ENCODE data around the gene ROBO1.

ROBO1 gene

DNA sequence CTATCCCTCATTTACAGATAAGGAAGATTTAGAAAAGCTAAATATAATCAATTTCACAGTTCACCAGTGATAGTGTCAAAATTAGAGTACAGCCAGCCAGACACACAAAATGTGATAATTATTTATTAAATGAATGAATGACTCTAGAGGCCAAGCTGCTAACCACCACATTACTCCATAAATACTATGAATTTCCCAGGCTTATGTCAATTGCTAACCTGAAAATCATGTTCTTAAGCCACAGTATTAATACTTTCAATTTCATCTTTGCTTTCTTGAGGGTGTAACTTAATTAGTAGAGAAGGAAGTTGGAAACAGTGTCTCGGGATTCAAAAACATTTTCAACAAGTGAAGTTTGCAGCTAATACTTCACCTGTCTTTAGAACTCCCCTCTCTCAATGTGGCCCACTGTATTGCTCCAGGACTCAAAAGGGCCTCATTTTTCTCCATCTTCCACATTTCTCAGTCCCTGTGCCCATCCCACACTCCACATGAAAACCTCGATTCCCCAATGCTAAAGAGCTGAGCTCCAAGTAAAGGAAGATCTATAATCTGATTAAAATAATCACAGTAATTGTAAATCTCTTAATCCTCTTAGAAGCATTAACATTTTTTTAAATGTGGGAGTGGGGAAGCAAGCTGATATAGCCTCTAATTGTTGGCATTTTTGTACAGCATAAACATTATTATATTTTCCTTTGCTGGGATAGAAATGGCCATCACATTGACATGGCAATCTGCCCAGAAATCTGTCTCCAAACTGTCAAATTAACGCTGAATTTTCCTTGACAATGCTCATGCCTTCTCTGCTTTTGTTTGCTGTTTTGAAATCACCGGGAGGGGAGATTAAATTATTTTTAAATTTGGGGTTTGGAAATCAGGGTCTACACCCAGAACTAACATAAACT, 765.1 kb downstream of the ROBO1 start:
- DNase-seq: no peak

DNA sequence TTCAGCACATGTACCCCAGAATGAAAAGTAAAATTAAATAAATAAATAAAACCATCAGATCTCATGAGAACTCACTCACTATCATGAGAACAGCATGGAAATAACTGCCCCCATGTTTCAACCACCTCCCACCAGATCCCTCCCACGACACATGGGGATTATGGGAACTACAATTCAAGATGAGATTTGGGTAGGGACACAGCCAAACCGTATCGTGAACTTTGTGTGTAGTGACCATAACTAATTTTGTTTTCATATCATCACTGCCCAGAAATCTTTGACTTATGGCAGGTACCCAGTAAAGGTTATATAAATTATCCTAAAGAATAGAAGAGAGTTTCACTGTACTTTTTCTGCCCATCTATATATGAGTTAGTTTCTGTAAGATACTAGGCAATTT, 766.5 kb downstream of the ROBO1 start:
- no peak for DNase-seq

DNA sequence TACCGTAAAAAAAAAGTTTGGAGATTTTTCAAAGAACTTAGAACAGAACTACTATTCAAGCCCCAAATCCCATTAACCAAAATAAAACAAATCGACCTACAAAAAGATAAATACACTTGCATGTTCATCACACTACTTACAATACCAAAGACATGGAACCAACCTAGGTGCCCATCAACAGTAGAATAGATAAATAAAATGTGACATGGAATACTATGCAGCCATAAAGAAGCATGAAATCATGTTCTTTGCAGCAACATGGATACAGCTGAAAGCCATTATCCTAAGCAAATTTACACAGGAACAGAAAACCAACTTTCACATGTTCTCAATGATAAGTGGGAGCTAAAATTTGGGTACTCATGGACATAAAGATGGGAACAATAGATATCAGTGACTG, 768.7 kb downstream of the ROBO1 start:
- no peak for DNase-seq

DNA sequence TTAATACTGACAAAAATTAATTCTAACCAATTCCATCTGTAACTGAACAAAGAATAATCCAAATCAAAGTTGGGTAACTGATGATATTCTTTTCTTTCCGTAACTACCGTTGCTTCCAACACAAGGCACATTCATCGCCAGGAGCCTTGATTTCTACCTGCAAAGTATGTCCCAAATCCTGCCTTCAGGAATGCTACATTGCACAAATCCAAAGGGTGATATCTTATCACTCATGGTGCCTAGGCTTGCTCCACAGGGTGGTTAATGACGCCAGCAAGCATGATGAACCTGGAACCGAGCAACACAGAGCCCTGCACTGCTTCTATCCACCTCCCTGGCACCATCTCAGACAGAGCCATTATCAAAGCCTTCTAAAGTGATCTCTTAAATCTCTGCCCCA, 772.7 kb downstream of the ROBO1 start:
- DNase-seq: no peak

GRCh38 chr3:78994174-78995027, 773.4 kb downstream of the ROBO1 start:
- no peak for DNase-seq

- no peak for DNase-seq
Observed at GRCh38 chr3:78993375-78993774, 774.4 kb downstream of the ROBO1 start.

- DNase-seq: no peak
Observed at GRCh38 chr3:78992830-78993229, 775.0 kb downstream of the ROBO1 start.

DNA sequence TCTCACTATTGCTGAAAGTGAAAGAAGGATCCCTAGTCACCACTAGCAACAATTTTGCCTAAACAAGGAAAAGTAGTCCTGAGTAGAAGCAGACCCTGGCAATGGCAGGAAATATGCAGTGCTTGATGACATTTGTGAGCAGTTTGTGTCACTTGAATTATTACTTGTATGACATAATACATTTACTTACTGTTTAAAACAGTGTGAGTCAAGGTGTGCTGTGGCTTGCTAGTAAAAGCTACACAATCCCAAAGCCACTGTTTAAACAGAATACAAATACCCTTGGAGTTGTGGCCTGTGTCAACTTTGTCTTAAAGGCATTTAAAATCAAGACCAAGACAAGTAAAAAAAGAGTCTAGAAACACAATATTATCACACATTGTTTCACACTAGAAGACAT, 775.4 kb downstream of the ROBO1 start:
- no peak for DNase-seq

GRCh38 chr3:78991656-78992055, 776.1 kb downstream of the ROBO1 start:
- no peak for DNase-seq

GRCh38 chr3:78990156-78990555, 777.6 kb downstream of the ROBO1 start:
- DNase-seq: no peak

DNA sequence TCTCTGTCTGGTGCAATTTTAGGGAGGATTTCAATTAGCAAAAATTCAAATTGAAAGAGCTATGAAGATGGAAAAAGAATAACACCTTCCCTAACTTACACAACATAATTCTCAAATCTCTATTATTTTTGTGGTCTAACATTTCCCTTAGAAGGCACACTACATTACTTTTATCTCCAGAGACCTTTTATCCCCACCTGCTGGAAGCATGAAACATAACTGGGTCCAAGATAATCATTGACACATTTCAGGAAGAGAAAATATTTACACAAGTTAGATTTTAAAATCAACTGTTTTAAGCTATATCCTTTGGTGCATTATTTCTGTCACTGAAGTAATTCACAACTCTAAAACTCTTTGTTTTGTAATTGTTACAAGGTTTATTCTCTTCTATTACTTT, 779.5 kb downstream of the ROBO1 start:
- DNase-seq: no peak

DNA sequence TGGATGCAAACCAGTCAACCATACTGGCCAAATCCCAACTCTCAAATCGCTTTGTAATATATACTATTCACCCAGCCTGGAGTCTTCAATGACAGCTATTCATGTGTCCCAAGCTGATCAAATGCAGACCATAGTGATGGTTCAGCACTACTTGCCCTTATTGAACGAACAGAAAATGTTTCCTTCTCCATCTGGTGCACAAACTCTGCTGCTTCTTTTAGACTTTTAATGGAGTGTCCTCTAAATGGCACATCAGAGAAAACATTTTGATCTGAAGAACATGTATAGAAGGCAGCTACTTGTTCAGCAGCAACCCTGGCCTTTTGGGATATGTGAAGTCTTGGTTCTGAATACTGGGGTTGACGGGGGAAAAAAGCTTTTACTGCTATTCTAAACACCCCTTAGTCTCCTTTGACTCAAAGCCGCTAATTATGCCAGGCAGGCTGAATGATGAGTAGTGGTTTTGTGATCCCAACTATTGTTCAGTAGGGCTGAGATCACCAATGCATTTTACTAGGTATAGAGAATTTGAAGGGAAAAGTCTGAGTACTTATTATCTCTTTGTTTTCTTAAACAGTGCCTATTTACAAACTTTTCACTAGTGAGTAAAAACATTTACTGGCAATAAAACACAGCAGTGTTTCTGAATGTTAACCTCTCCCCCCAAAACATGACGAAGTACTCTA, 781.2 kb downstream of the ROBO1 start:
- no peak for DNase-seq

DNA sequence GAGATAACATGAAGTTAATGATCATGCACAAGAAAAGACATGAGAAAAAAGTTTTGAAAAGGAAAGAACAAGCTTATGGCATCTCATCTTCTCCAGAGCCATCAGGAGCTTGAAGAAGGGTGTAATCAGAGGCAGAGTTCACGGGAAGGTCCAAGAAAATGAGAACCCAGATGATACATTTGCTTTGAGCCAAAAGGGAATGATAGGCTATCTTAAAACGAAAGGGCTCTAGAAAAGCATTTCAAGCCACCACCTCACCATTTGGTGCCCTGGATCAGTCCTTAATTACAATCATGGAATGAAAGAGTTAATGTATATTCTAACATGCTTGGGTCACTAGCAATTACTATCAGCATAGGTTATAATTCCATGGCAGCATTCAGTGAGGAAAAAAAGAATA, 781.8 kb downstream of the ROBO1 start:
- DNase-seq: no peak

DNA sequence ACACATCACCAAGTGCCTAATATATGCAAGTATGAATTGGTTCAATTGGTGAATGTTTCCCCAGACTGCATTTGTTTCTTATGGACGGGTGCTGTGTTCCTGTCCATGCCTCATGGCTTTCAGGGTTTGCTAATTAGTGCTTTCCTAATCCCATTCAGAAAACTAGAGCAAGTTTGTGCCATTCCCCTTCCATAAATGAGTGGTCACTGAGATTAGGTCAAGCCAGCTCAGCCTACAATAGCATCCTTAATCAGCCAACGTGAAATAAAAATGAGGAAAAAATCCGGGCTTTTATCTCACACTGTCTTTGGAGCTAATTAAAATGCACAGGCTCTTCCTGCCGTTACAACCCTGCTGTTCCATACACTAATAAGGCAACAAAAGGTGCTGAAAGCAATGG, 788.8 kb downstream of the ROBO1 start:
- DNase-seq: no peak

GRCh38 chr3:78978037-78978436, 789.8 kb downstream of the ROBO1 start:
- no peak for DNase-seq

DNA sequence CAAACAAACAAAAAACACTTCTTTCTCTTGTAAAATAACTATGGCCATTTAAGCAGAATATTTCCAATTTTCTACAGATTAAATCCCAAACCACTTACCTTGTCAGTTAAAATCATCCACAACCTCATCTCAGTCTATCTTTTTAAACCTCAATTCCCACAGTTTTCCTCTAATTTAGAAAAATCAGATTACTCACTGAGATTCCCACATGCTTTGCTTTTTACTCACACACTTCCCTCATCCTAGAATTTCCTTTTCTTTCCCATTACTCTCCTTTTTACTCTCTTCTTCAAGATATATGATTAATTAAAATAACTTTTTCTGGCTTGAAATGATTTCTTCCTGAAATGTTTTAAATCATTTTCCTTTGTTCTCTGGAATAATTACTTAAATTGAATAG, 790.7 kb downstream of the ROBO1 start:
- no peak for DNase-seq

DNA sequence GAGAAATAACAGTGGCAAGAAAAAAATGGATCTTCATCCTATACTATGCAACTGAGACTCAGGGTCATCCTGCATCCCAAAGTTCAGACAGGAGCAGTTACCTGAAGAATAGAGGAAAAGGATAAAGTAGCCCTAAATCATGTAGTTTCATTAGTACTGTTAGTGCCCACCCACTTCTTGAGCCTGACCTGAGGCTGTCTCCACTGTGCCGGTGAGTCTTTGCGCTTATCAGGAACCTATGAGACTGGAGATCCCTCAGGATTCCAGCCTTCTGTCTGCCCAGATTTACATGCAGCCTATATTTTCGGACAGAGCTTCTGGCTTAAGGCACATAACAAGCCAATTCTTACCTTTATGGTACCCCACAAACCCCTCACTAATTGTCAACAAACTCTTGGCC, 791.6 kb downstream of the ROBO1 start:
- DNase-seq: no peak

DNA sequence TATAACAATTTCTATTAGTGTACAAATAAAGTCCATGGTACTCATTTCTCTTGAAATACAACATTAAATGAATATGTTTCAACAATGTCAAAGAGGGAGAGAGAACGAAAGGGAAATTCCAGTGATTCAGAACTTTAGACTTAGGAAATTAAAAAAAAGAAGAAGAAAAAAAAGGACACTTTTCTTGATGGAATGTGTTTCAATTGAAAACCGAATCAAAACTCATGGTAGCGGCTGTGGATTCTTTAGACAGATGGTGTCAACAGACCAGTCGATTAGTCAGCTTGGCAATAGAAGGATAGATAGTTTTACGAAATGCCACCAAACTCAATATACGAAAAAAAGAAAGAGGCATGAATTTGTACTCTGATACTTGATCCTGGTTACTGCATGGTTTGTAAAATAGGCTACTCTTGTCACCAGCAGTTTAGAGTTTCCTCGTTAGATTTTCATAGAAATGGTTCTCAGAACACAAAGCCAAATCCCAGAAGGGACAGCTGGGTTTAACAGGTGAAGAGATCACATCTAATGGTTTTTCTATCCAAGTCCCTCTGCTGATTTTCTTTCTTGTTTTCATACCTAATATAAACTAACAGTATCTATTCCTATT, 793.5 kb downstream of the ROBO1 start:
- DNase-seq: peak; percentile 55

GRCh38 chr3:78972617-78973301, 795.0 kb downstream of the ROBO1 start:
- DNase-seq: no peak

GRCh38 chr3:78970656-78971055, 797.1 kb downstream of the ROBO1 start:
- DNase-seq: no peak

GRCh38 chr3:78969483-78969882, 798.3 kb downstream of the ROBO1 start:
- DNase-seq: no peak

GRCh38 chr3:78967061-78967460, 800.7 kb downstream of the ROBO1 start:
- peak; percentile 21 for DNase-seq

All from NCI-H2171 (cell line).